Upper lobe of left lung (tissue), 6 donors: Measurements from ENCODE around the gene STMP1. TPM values are rescaled to one million over a fixed set of nuclear protein-coding genes. Genes with fewer than 3 reads are reported as not detected.

Experiments
- ATAC-seq, 2 donors: fragments of 200-7000 bp; cut with Tn5 transposase; one replicate each; pipeline ENCODE4 v1.9.1; 2022; ENCODE audit warnings: mild to moderate bottlenecking in 2 of 2, moderate library complexity in 2 of 2; ENCODE audit not compliant: low FRiP score in 2 of 2
- DNase-seq, 2 donors: peaks; one replicate each; pipeline ENCODE4 v3.0.0-alpha.2; 2019 to 2020
- H3K27ac ChIP-seq, 4 donors: fragments of 200-600 bp; sonication (generic); one replicate each; pipeline ENCODE4 v1.5.1; 2016 to 2019
- H3K27me3 ChIP-seq, 4 donors: fragments of 200-600 bp; sonication (generic); one replicate each; pipeline ENCODE4 v1.5.1; 2017 to 2019
- H3K36me3 ChIP-seq, 4 donors: fragments of 200-600 bp; sonication (generic); one replicate each; pipeline ENCODE4 v1.5.1; 2016 to 2019
- H3K4me1 ChIP-seq, 4 donors: fragments of 200-600 bp; sonication (generic); one replicate each; pipeline ENCODE4 v1.5.1; 2018 to 2019
- H3K4me3 ChIP-seq, 4 donors: fragments of 200-600 bp; sonication (generic); one replicate each; pipeline ENCODE4 v1.5.1; 2017 to 2019; ENCODE audit warnings: mild to moderate bottlenecking in 2 of 4, moderate library complexity in 1 of 4
- H3K9me3 ChIP-seq, 4 donors: fragments of 200-600 bp; sonication (generic); one replicate each; pipeline ENCODE4 v1.5.1; 2018 to 2019
- EP300 ChIP-seq, 4 donors: sonication (generic); formaldehyde crosslinking; IDR thresholded peaks; one replicate each; pipeline ENCODE4 v1.5.1; 2017; ENCODE audit warnings: antibody characterized with exemption in 4 of 4, control low read depth in 2 of 4
- POLR2A ChIP-seq, 4 donors: fragments of 450-650 bp; IDR thresholded peaks; one replicate each; pipeline ENCODE4 v1.5.1; 2016 to 2017; ENCODE audit warnings: antibody characterized with exemption in 4 of 4, mild to moderate bottlenecking in 2 of 4
- POLR2AphosphoS5 ChIP-seq, 2 donors: sonication (generic); formaldehyde crosslinking; IDR thresholded peaks; one replicate each; pipeline ENCODE4 v1.5.1; 2017; ENCODE audit warnings: antibody characterized with exemption in 2 of 2
- WGBS, 2 donors: methylation state at CpG; one replicate each; pipeline ENCODE4 v1.1.5; 2017 to 2018; 5-methylcytosine and 5-hydroxymethylcytosine counted together
- total RNA-seq, 6 donors: library from RNA; depleted of rRNA in 4 of 6; stranded (reverse); fragments of >200 nt in 4 of 6; gene quantifications; one replicate each; pipeline versions ENCODE4 v1.1.0 to v1.2.1, GENCODE V29; 2016 to 2021
- TF ChIP-seq, protein P1 (sequence below), 6 experiments: fragments of 450-650 bp in 4 of 6; fragments of 200-600 bp in 2 of 6; sonication (generic) in 2 of 6; IDR thresholded peaks; one replicate each; pipeline ENCODE4 v1.5.1; 2016 to 2019; ENCODE audit warnings: antibody characterized with exemption in 6 of 6
- donor health status: DM: no; HTN: no; CAD: no; lungs with moderate emphysema.
- donor health status: DM: no; HTN: yes; CAD: no; lungs with severe emphysema.

The STMP1 gene
- total RNA-seq, 6 donors from 2014 or later = 7.5 to 23.8 (median 20.4) TPM

GRCh38 chr7:135706858-135707569 lies 44.7 kb downstream of the STMP1 start:
- Histone ChIP-seq H3K4me1 (peaks cover 0 to 12% (median 0%) of the 10 kb centered on the region in 4 donors), H3K27ac (no peak overlapping the region), H3K4me3 (no peak overlapping the region), H3K27me3 (no peaks in the 10 kb centered on the region), H3K36me3 (no peaks in the 10 kb centered on the region), H3K9me3 (no peaks in the 10 kb centered on the region)
- WGBS, 2 donors = 86 to 87% methylated on average over 7 of the region's 7 CpGs
- no peak for DNase-seq
- ATAC-seq = no peak
- TF ChIP-seq POLR2A (IDR thresholded peaks at IDR 0.05) (no peak), POLR2AphosphoS5 (IDR thresholded peaks at IDR 0.05) (no peak), EP300 (IDR thresholded peaks at IDR 0.05) (no peak)
- TF ChIP-seq, protein P1, sequence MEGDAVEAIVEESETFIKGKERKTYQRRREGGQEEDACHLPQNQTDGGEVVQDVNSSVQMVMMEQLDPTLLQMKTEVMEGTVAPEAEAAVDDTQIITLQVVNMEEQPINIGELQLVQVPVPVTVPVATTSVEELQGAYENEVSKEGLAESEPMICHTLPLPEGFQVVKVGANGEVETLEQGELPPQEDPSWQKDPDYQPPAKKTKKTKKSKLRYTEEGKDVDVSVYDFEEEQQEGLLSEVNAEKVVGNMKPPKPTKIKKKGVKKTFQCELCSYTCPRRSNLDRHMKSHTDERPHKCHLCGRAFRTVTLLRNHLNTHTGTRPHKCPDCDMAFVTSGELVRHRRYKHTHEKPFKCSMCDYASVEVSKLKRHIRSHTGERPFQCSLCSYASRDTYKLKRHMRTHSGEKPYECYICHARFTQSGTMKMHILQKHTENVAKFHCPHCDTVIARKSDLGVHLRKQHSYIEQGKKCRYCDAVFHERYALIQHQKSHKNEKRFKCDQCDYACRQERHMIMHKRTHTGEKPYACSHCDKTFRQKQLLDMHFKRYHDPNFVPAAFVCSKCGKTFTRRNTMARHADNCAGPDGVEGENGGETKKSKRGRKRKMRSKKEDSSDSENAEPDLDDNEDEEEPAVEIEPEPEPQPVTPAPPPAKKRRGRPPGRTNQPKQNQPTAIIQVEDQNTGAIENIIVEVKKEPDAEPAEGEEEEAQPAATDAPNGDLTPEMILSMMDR (IDR thresholded peaks at IDR 0.05) = no peak

DNA sequence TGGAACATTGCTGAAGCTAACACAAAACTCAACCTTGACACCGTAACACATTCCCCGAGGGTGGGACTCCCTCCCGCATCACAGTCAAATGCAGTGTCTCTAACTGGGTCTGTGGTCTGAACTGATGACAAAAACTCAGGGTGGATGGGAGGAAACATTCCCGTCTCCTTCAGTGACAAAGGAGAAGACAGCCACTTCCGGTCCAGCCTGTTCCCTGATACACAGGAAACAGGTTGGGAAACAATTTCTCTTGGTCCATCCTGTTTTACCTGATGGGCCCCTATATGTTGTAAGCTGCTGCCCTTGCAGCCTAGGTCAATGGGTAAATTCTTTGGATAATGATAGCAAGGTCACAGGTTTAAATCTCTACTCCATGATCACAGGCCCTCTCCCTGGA lies 45.3 kb downstream of the STMP1 start:
- no peak for ATAC-seq
- 46 to 74% methylated on average over 5 of the region's 5 CpGs for WGBS, 2 donors
- peak in 1 of 4 donors; percentile 17 for TF ChIP-seq EP300 (IDR thresholded peaks at IDR 0.05)
- peak in 1 of 2 donors; percentile 10 for TF ChIP-seq POLR2AphosphoS5 (IDR thresholded peaks at IDR 0.05)
- no peak for TF ChIP-seq POLR2A (IDR thresholded peaks at IDR 0.05)

GRCh38 chr7:135708041-135708440 lies 45.7 kb downstream of the STMP1 start:
- 95 to 97% methylated on average over 4 to 14 of the region's 14 CpGs for WGBS, 2 donors
- Histone ChIP-seq H3K36me3 (no peaks in the 10 kb centered on the region), H3K27ac (no peak overlapping the region), H3K4me3 (no peak overlapping the region), H3K9me3 (no peaks in the 10 kb centered on the region), H3K27me3 (no peaks in the 10 kb centered on the region), H3K4me1 (peaks cover 0 to 12% (median 2%) of the 10 kb centered on the region in 4 donors)
- ATAC-seq = no peak
- peak in 1 of 2 donors; percentile 56 for DNase-seq
- TF ChIP-seq, protein P1 (IDR thresholded peaks at IDR 0.05) = no peak
- TF ChIP-seq POLR2A (IDR thresholded peaks at IDR 0.05) (no peak), POLR2AphosphoS5 (IDR thresholded peaks at IDR 0.05) (no peak), EP300 (IDR thresholded peaks at IDR 0.05) (no peak)

More for the DNA sequence above, 45.3 kb downstream of the STMP1 start:
- Histone ChIP-seq H3K27ac (no peak overlapping the region), H3K27me3 (no peaks in the 10 kb centered on the region), H3K4me1 (peaks cover 0 to 12% (median 0%) of the 10 kb centered on the region in 4 donors), H3K4me3 (no peak overlapping the region), H3K9me3 (no peaks in the 10 kb centered on the region), H3K36me3 (no peaks in the 10 kb centered on the region)
- DNase-seq = no peak

DNA sequence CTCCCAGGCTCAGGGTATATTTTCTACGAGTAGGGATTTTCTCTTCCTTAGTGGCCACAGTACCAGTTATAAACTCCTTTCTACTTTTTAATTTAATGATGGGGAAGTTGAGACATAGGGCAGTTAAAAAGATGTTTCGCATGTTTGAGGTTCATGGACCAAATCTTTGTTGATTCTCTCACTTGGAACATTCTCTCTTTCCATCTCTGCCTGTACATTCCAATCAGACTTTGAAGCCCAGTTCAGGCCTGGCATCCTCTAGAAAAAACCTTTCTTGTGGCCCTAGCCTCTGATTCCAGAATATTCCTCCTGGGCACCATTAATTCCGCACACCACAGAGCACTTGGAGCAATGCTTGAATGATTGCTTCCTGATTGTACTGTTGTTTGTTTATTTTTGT lies 47.2 kb downstream of the STMP1 start:
- Histone ChIP-seq H3K4me1 (peaks cover 0 to 12% (median 3%) of the 10 kb centered on the region in 4 donors), H3K9me3 (no peaks in the 10 kb centered on the region), H3K27ac (no peak overlapping the region), H3K27me3 (no peaks in the 10 kb centered on the region), H3K36me3 (no peaks in the 10 kb centered on the region), H3K4me3 (no peak overlapping the region)
- no peak for TF ChIP-seq POLR2A (IDR thresholded peaks at IDR 0.05)
- DNase-seq (no peak), ATAC-seq (no peak)
- 90 to 93% methylated on average over 3 of the region's 3 CpGs for WGBS, 2 donors

DNA sequence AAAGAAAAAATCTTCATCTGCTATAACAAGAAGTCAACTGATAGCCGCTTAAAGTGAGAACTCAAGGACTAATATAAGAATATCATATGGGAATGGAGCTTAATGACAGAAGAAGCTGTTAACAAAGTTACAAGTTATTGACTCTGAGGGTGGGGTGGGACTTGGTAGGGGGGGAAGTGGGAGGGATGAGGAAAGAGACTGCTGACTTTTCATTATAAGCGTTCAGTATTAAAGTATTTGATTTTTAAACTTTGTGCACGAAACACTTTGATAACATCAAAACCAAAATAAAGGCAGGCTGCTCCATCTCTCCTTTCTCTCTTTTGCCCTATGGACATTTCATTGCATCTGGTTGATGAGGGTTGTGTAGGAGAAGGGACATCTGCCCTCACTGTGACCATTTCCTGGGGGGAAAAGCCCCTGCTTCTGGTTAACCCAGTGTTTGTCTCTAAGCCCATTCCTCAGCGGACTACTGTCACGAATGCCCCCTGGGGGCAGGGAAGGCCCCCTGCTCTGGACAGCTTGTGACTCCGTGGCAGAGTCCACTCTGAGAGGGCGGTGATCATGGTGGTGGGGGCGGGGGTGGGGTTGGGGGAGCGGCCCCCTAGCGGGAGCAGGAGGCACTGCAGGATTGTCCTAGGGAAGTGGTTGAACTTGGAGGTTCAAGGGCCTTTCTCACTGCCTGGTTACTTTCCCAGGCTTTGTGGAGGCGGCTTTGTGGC lies 48.3 kb downstream of the STMP1 start:
- Histone ChIP-seq H3K4me3 (no peak overlapping the region), H3K36me3 (no peaks in the 10 kb centered on the region), H3K27ac (no peak overlapping the region), H3K4me1 (peaks cover 0 to 12% (median 3%) of the 10 kb centered on the region in 4 donors), H3K9me3 (no peaks in the 10 kb centered on the region), H3K27me3 (no peaks in the 10 kb centered on the region)
- peak; percentile 38 to 45 for ATAC-seq
- no peak for DNase-seq
- WGBS, 2 donors = 47 to 90% methylated on average over 4 to 9 of the region's 11 CpGs
- no peak for TF ChIP-seq EP300 (IDR thresholded peaks at IDR 0.05)
- TF ChIP-seq, protein P1 (IDR thresholded peaks at IDR 0.05) = peak in 3 of 6 experiments; percentile 12 to 55 (median 48)
